Keratinocyte (primary cell): ENCODE results near the gene CD177. TPM values are rescaled to one million over a fixed set of nuclear protein-coding genes. Genes with fewer than 3 reads are reported as not detected.

Experiments
- DNase-seq: peaks from one replicate; pipeline ENCODE4 v3.0.0-alpha.2; 2011; ENCODE audit warnings: low read depth, missing footprints, low spot score
- FAIRE-seq: peaks from 2 replicates; lab custom pipeline; 2011; peaks lifted over from hg19 to GRCh38; lab: Jason Lieb, UNC
- H2AFZ ChIP-seq: 2 replicates; pipeline ENCODE4 v1.6.0; 2012; ENCODE audit warnings: low read length, control low read depth, inconsistent platforms; ENCODE audit not compliant: control insufficient read depth
- H3K27ac ChIP-seq: 2 replicates; pipeline ENCODE4 v1.5.1; 2011; ENCODE audit warnings: low read length; ENCODE audit not compliant: control insufficient read depth, insufficient read depth
- H3K27me3 ChIP-seq: 3 replicates; pipeline ENCODE4 v1.6.0; 2011; ENCODE audit warnings: low read length; ENCODE audit not compliant: control insufficient read depth, insufficient read depth; ENCODE audit errors: extremely low read depth
- H3K36me3 ChIP-seq, 2 experiments: 2 replicates in 1 of 2; 3 replicates in 1 of 2; pipeline ENCODE4 v1.5.1; 2011; ENCODE audit warnings: low read length in 2 of 2, mild to moderate bottlenecking in 1 of 2; ENCODE audit not compliant: control insufficient read depth in 2 of 2, insufficient read depth in 2 of 2; ENCODE audit errors: extremely low read depth in 1 of 2
- H3K4me1 ChIP-seq: 3 replicates; pipeline ENCODE4 v1.5.1; 2011; ENCODE audit warnings: low read length; ENCODE audit not compliant: control insufficient read depth, insufficient read depth; ENCODE audit errors: extremely low read depth
- H3K4me2 ChIP-seq: 3 replicates; pipeline ENCODE4 v1.6.0; 2011; ENCODE audit warnings: low read depth, low read length; ENCODE audit not compliant: control insufficient read depth, insufficient read depth; ENCODE audit errors: extremely low read depth
- H3K4me3 ChIP-seq, 3 experiments: fragments of 200-600 bp in 1 of 3; sonication (generic) in 1 of 3; 2 replicates in 2 of 3; 3 replicates in 1 of 3; pipeline ENCODE4 v1.5.1; 2011 to 2016; ENCODE audit warnings: low read length in 3 of 3, mild to moderate bottlenecking in 3 of 3, control low read depth in 2 of 3, inconsistent platforms in 1 of 3, low read depth in 1 of 3, mixed read lengths in 1 of 3, mixed run types in 1 of 3, moderate library complexity in 1 of 3; ENCODE audit not compliant: control insufficient read depth in 2 of 3, insufficient read depth in 2 of 3; ENCODE audit errors: extremely low read depth in 1 of 3
- H3K79me2 ChIP-seq: 2 replicates; pipeline ENCODE4 v1.6.0; 2012; ENCODE audit warnings: low read length; ENCODE audit not compliant: control insufficient read depth, insufficient read depth
- H3K9ac ChIP-seq: 3 replicates; pipeline ENCODE4 v1.6.0; 2011; ENCODE audit warnings: low read length; ENCODE audit not compliant: control insufficient read depth, insufficient read depth; ENCODE audit errors: extremely low read depth
- H3K9me1 ChIP-seq: 3 replicates; pipeline ENCODE4 v1.6.0; 2011; ENCODE audit warnings: low read length; ENCODE audit not compliant: control insufficient read depth, insufficient read depth; ENCODE audit errors: extremely low read depth
- H3K9me3 ChIP-seq: 2 replicates; pipeline ENCODE4 v1.5.1; 2012; ENCODE audit warnings: low read depth, low read length; ENCODE audit not compliant: control insufficient read depth
- H4K20me1 ChIP-seq: 3 replicates; pipeline ENCODE4 v1.6.0; 2011; ENCODE audit warnings: low read length; ENCODE audit not compliant: control insufficient read depth, insufficient read depth; ENCODE audit errors: extremely low read depth
- CTCF ChIP-seq, 3 experiments: IDR thresholded peaks in 1 of 3; conservative IDR thresholded peaks in 1 of 3; optimal IDR thresholded peaks in 1 of 3; 2 replicates in 2 of 3; 3 replicates in 1 of 3; pipeline versions ENCODE3 to v1.5.1; 2011; ENCODE audit warnings: low read length in 3 of 3, mild to moderate bottlenecking in 3 of 3, moderate library complexity in 2 of 3, control low read depth in 1 of 3, inconsistent platforms in 1 of 3; ENCODE audit not compliant: insufficient read depth in 2 of 3; ENCODE audit errors: extremely low read depth in 1 of 3
- EZH2 ChIP-seq: IDR thresholded peaks from one replicate; pipeline ENCODE4 v1.6.1; 2012; ENCODE audit warnings: inconsistent platforms, mild to moderate bottlenecking, low read length, moderate library complexity
- dilution Hi-C: fragments of 300-500 bp; cut with MboI; formaldehyde crosslinking; loops from one replicate; pipeline ENCODE4 v1.7.0; 2020; ENCODE audit warnings: low sequenced_read_pairs; ENCODE audit not compliant: extremely low pct_ligation_motif_present
- polyA plus RNA-seq, 5 experiments: library from polyadenylated mRNA; depleted of rRNA in 3 of 5; stranded (reverse) in 3 of 5; stranded (forward) in 1 of 5; unstranded in 1 of 5; fragments of >200 nt; gene quantifications; 1 replicate in 1 of 5; 2 replicates in 3 of 5; 3 replicates in 1 of 5; pipeline versions ENCODE4 v1.2.1 to v1.2.3, GENCODE V29; 2011 to 2012; ENCODE audit warnings: missing spikeins in 2 of 5, low read depth in 1 of 5, low replicate concordance in 1 of 5

Gene CD177
- polyA plus RNA-seq, 1 donor (not counting 4 experiments of a cell fraction or from before 2014, with no cell fraction given): 1.1 TPM

GRCh38 chr19:43395561-43395960 lies 42.1 kb downstream of the CD177 start:
- DNase-seq (no peak), FAIRE-seq (peak; percentile 48)
- H3K27me3 ChIP-seq: peaks cover 3% of the 10 kb centered on the region
- TF ChIP-seq EZH2 (no peak), CTCF (optimal IDR thresholded peaks at IDR 0.05 in 1 of 3, IDR thresholded peaks at IDR 0.05 in 1 of 3, conservative IDR thresholded peaks at IDR 0.05 in 1 of 3; ENCODE audit: extremely low read depth in 1 of 3, insufficient read depth in 2 of 3, low read length in 3 of 3) (no peak)
- H3K27ac ChIP-seq: no peak overlapping the region
- no peaks in the 10 kb centered on the region for H3K4me1 ChIP-seq
- H4K20me1 ChIP-seq: no peaks in the 10 kb centered on the region
- H2AFZ ChIP-seq: no peak overlapping the region
- no peak overlapping the region for H3K4me2 ChIP-seq
- H3K79me2 ChIP-seq: no peaks in the 10 kb centered on the region
- no peak overlapping the region for H3K9ac ChIP-seq
- no peaks in the 10 kb centered on the region for H3K9me3 ChIP-seq
- no peaks in the 10 kb centered on the region for H3K36me3 ChIP-seq
- H3K9me1 ChIP-seq: no peaks in the 10 kb centered on the region
- dilution Hi-C loops: no loop called here
- H3K4me3 ChIP-seq: no peak overlapping the region

GRCh38 chr19:43406297-43406696 lies 52.8 kb downstream of the CD177 start:
- Histone ChIP-seq H3K79me2 (no peaks in the 10 kb centered on the region), H3K9ac (no peak overlapping the region), H3K9me3 (no peaks in the 10 kb centered on the region), H2AFZ (no peak overlapping the region), H3K27ac (no peak overlapping the region), H4K20me1 (no peaks in the 10 kb centered on the region), H3K36me3 (no peaks in the 10 kb centered on the region), H3K4me2 (no peak overlapping the region), H3K9me1 (no peaks in the 10 kb centered on the region), H3K4me3 (no peak overlapping the region), H3K4me1 (no peaks in the 10 kb centered on the region), H3K27me3 (no peaks in the 10 kb centered on the region)
- dilution Hi-C loops: no loop called here
- no peak for DNase-seq
- no peak for TF ChIP-seq CTCF (optimal IDR thresholded peaks at IDR 0.05 in 1 of 3, IDR thresholded peaks at IDR 0.05 in 1 of 3, conservative IDR thresholded peaks at IDR 0.05 in 1 of 3; ENCODE audit: extremely low read depth in 1 of 3, insufficient read depth in 2 of 3, low read length in 3 of 3)
- TF ChIP-seq EZH2: no peak
- no peak for FAIRE-seq
